ENCODE results near the gene TBCK.

GRCh38 chr4:106264331-106264728 is 51.7 kb downstream of the TBCK start:
- no peak for TF ChIP-seq GATA2 (IDR thresholded peaks at IDR 0.05; ENCODE audit: low read depth, low read length)
- no peak for TF ChIP-seq GATA3 (IDR thresholded peaks at IDR 0.05; ENCODE audit: low read depth, low read length)

Measured in SH-SY5Y (cell line).